Cardiac fibroblast (primary cell): ENCODE measurements around the gene GNG7.

Source experiments
- DNase-seq, 2 donors: peaks; one replicate each; pipeline versions ENCODE4 v3.0.0 to v3.0.0-alpha.2; 2010; ENCODE audit warnings: low read depth in 2 of 2
- H3K4me3 ChIP-seq, 2 donors: replicated peaks in 1 of 2; 1 replicate in 1 of 2; 2 replicates in 1 of 2; pipeline ENCODE4 v1.5.1; 2011; ENCODE audit warnings: low read depth in 2 of 2, low read length in 2 of 2, mild to moderate bottlenecking in 2 of 2, moderate library complexity in 1 of 2
- TF ChIP-seq, protein P1 (sequence below): IDR thresholded peaks from one replicate; pipeline ENCODE4 v1.5.1; 2011; ENCODE audit warnings: low read depth, mild to moderate bottlenecking, low read length, inconsistent platforms

The GNG7 gene

DNA sequence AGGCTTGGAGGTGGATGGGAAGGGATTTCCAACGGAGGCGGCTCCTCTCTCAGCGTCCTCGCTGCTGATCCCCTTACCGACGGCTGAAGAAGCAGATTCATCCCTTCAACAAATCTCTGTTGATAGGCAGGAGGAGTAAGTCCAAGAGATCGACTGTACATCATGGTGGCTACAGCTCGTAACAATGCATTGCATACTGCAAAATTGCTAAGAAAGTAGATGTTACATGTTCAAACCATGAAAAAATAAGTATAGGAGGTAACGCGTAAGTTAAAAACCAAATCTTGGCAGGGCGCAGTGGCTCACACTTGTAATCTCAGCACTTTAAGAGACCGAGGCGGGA is 37.8 kb upstream of the GNG7 start:
- H3K4me3 ChIP-seq, result no peak overlapping the region
- TF ChIP-seq, protein P1, sequence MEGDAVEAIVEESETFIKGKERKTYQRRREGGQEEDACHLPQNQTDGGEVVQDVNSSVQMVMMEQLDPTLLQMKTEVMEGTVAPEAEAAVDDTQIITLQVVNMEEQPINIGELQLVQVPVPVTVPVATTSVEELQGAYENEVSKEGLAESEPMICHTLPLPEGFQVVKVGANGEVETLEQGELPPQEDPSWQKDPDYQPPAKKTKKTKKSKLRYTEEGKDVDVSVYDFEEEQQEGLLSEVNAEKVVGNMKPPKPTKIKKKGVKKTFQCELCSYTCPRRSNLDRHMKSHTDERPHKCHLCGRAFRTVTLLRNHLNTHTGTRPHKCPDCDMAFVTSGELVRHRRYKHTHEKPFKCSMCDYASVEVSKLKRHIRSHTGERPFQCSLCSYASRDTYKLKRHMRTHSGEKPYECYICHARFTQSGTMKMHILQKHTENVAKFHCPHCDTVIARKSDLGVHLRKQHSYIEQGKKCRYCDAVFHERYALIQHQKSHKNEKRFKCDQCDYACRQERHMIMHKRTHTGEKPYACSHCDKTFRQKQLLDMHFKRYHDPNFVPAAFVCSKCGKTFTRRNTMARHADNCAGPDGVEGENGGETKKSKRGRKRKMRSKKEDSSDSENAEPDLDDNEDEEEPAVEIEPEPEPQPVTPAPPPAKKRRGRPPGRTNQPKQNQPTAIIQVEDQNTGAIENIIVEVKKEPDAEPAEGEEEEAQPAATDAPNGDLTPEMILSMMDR, result no peak
- no peak for DNase-seq

DNA sequence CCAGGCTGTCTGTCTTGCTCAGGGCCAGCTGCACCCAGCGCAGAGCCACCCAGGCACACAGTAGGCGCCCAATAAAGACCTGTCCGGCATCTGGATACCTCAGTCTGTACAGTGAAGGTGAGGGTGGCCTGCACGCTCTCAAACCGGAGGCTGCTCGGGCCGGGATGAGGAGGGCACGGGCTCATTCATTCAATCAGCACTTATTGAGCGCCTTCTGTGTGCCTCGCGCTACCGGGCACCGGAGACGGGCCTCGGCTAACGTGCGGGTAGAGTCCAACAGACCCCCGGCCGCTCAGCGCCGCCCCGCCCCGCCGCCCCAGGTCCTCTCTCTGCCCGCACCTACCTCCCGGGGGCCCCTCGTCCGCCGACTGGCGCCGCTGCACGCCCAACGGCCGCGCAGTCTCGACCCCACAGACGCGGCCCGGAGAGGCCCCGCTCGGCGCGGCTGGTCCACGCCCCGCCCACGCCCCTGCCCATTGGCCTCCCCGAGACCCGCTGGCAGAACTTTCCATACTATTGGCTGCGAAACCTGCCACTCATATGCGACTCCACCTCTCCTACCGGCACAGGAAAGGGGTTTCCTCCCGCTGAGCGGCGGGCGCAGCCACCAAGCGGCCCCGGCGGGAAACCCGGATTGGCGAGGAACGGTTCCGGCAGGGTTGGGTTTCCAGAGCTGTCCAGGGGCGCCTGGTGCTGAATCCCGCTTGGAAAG is 37.3 kb upstream of the GNG7 start, which contains the start of gene SLC39A3:
Gene SLC39A3 (minus strand): TSS at position 416 of the 712 bp plus-strand sequence. CDS start 2,760 bp downstream, outside the sequence.
- DNase-seq, result peak; percentile 99
- TF ChIP-seq, protein P1, result peak; percentile 12
- H3K4me3 ChIP-seq, result peak within 1 kb of the TSS; percentile 95 to 96

DNA sequence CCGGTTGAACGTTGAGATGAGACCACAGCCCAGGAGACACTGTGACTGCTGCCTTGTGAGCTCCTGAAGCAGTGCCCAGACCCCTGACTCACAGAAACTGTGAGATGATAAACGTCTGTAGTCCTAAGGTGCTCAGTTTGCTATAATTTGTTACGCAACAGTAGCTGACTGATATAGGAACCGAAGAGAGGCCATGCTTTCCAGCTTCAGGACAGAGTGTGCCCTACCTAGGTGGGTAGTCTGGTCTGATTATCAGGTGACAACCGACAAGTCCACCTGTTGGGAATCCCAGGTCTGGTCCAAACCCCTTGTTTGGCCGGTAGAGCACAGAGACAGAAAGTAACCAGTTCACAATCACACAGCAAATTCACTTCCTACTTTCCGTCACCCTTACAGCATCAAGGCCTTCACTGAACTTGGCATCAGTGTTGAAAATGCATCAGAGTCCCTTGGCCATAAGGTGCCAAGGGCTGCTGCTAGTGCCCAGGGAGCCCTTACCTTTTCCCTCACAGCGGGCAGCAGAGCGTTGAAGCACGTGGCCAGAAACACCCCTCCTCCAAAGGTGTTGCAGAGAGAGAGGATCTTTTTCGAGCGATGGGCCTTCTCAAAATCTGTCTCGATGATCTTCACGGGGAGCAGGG is 34.2 kb upstream of the GNG7 start:
- no peak for DNase-seq
- no peak overlapping the region for H3K4me3 ChIP-seq
- TF ChIP-seq, protein P1, result no peak

DNA sequence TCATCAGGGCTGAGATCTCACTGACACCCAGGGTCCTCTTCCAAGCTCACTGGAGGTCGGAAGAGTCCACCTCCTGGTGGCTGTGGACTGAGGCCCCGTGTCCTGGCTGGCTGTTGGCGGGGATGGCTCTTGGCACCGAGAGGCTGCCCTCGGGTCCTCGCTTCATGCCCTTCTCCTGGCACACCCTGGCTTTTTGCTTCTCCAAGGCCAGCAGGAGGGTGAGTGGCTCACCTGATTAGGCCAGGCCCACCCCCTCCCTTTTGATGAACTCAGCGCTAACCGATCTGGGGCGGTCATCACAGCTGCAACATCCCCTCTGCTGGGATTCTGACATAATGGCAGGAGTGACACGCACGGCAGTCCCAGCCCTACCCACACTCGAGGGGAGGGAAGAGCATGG is 32.9 kb upstream of the GNG7 start:
- no peak overlapping the region for H3K4me3 ChIP-seq
- TF ChIP-seq, protein P1, result no peak

DNA sequence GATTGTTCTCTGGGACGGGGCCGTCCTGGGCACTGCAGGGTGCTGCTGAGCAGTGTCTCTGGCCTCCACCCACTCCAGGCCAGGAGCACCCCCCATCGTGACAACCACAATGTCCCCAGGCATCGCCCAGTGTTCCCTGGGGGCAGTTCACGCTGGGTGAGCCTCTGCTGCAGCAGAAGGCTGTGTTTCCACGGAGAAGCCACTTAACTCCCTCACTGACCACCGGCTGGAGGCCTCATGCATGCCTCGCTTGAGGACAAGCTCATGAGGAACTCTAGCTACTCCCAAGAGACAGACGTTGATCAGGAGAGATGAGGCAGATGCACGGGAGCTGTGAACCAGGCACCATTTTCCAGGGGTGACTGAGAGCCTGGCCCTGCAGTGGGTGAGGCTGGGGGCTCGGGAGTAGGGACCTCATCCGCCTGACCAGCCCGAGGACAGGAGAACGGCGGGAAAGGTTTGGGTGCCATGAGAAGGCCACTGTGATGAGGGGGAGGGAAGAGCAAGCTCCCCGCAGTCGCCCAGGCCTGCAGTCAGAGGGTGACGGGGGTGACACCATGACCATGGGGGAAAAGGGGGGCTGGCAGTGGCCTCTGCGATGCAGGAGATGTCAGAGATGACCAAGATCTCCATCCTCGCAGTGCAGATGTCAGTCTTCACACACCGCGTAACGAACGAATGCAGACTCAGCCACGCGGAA is 32.2 kb upstream of the GNG7 start:
- TF ChIP-seq, protein P1, result no peak
- DNase-seq, result no peak

More for the DNA sequence above, 32.9 kb upstream of the GNG7 start:
- no peak for DNase-seq

DNA sequence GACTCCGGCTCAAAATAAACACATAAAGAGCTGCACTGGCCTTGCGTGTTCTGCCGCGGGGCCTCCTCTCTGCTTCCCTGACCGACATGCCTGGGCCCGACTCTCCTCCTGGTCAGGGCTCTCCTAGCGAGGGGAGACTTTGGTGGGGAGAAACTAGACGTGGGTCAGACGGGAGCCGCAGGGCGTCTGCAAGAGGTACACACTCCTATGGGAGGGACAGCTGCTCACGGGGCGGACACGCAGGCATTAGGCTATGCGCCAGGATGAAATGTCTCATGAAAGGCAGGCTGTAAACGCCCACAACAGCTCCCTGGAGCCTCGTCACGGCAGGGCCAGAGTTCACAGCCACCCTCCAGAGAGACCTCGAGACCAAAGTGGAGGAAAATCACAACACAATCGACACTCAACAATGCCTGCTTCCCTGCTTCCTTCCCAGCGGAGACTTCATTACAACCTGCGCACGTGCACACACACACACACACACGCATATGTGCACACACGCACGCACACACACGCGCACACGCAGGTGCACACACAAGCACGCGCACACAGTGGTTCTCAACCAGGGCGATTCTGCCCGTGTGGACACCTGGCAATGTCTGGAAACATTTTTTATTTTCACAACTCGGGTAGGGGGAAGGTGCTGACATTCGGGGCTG is 31.6 kb upstream of the GNG7 start:
- no peak for DNase-seq
- H3K4me3 ChIP-seq, result no peak overlapping the region

More for the DNA sequence above, 32.2 kb upstream of the GNG7 start:
- H3K4me3 ChIP-seq, result no peak overlapping the region

More for the DNA sequence above, 31.6 kb upstream of the GNG7 start:
- TF ChIP-seq, protein P1, result no peak
